Endodermal cell (in vitro differentiated cells): ENCODE data around the gene DOCK9. TPM values are rescaled to one million over a fixed set of nuclear protein-coding genes. Genes with fewer than 3 reads are reported as not detected.

Experiments
- DNase-seq: peaks from one replicate; pipeline ENCODE4 v3.0.0-alpha.2; 2017
- H3K27ac ChIP-seq: 2 replicates; pipeline ENCODE4 v1.5.1; 2013; ENCODE audit warnings: mild to moderate bottlenecking, low read depth, low read length, moderate library complexity
- H3K27me3 ChIP-seq: 2 replicates; pipeline ENCODE4 v1.6.1; 2013; ENCODE audit warnings: mild to moderate bottlenecking, low read length, moderate library complexity; ENCODE audit not compliant: insufficient read depth, control insufficient read depth, poor library complexity, severe bottlenecking
- H3K36me3 ChIP-seq: 2 replicates; pipeline ENCODE4 v1.7.0; 2013; ENCODE audit warnings: mild to moderate bottlenecking, low read length, moderate library complexity; ENCODE audit not compliant: control insufficient read depth, insufficient read depth
- H3K4me1 ChIP-seq: one replicate; pipeline ENCODE4 v1.7.0; 2013; ENCODE audit warnings: low read length; ENCODE audit not compliant: control insufficient read depth, insufficient read depth
- H3K4me3 ChIP-seq: 2 replicates; pipeline ENCODE4 v1.5.1; 2013; ENCODE audit warnings: mild to moderate bottlenecking, low read length, moderate library complexity
- H3K9ac ChIP-seq: 2 replicates; pipeline ENCODE4 v1.6.1; 2013; ENCODE audit warnings: mild to moderate bottlenecking, low read length, moderate library complexity; ENCODE audit not compliant: poor library complexity, severe bottlenecking; ENCODE audit errors: extremely low read depth
- H3K9me3 ChIP-seq: 2 replicates; pipeline ENCODE4 v1.6.1; 2013; ENCODE audit warnings: mild to moderate bottlenecking, low read length, moderate library complexity; ENCODE audit not compliant: control insufficient read depth
- H3K27ac Mint-ChIP-seq: 2 replicates; pipeline ENCODE4 v1.8.0; 2020; ENCODE audit warnings: mixed read lengths
- H3K27me3 Mint-ChIP-seq: 2 replicates; pipeline ENCODE4 v1.8.0; 2021; ENCODE audit warnings: mild to moderate bottlenecking, mixed read lengths; ENCODE audit not compliant: insufficient read depth
- H3K36me3 Mint-ChIP-seq: 2 replicates; pipeline ENCODE4 v1.8.0; 2020; ENCODE audit warnings: low read depth, mixed read lengths
- H3K4me1 Mint-ChIP-seq: 2 replicates; pipeline ENCODE4 v1.8.0; 2020; ENCODE audit warnings: mixed read lengths
- H3K4me3 Mint-ChIP-seq: 2 replicates; pipeline ENCODE4 v1.8.0; 2020; ENCODE audit warnings: mild to moderate bottlenecking, moderate library complexity, mixed read lengths
- H3K9me3 Mint-ChIP-seq: 2 replicates; pipeline ENCODE4 v1.8.0; 2020; ENCODE audit warnings: mild to moderate bottlenecking, mixed read lengths
- WGBS, 2 experiments: methylation state at CpG; one replicate each; pipeline versions ENCODE4 v1.1.5 to v1.1.7; 2013; ENCODE audit warnings: missing lambda C conversion rate in 2 of 2, mixed read lengths in 1 of 2; ENCODE audit not compliant: insufficient coverage in 1 of 2, insufficient read length in 1 of 2; 5-methylcytosine and 5-hydroxymethylcytosine counted together
- total RNA-seq, 2 donors: library from RNA; stranded (reverse); fragmentation: NEBNext Ultra II Directional in 1 of 2; extraction: Animal tissue kit (Norgen Biotek cat#: 25700) in 1 of 2; gene quantifications; 2 replicates in 1 of 2; 3 replicates in 1 of 2; pipeline ENCODE4 v1.2.1, GENCODE V29; 2021
- TF ChIP-seq, protein P1 (sequence below): fragments of 200-600 bp; sonication (generic); conservative IDR thresholded peaks from 2 replicates; pipeline ENCODE4 v1.5.0; 2021; ENCODE audit warnings: antibody characterized with exemption, mild to moderate bottlenecking

Gene DOCK9
- total RNA-seq, 2 donors from 2014 or later = 15.6 to 22.5 TPM

DNA sequence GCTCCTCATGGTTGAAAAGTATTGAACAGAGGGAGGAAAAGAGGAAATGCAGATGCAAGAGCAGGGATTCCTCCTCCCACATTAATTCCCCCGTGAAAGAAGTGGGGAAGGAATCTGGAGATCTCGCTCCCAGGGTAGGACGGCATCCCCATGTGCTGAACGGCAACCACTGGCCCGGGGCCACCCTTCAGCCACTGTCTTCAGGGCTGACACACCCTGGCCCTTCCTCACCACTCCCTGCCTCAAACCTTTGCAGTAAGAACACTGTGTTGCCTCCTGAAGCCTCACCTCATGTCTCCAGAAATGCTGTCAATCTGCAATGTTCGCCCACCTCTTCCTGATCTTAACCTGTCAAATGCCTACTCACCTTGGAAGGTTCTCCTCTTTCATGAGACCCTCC, 10.9 kb upstream of the DOCK9 start:
- WGBS, 2 experiments = 87 to 90% methylated on average over 2 to 6 of the region's 6 CpGs
- Histone ChIP-seq H3K27ac (no peak overlapping the region), H3K4me1 (peaks cover 3% of the 10 kb centered on the region), H3K27me3 (no peaks in the 10 kb centered on the region), H3K9ac (no peak overlapping the region), H3K4me3 (no peak overlapping the region), H3K36me3 (no peaks in the 10 kb centered on the region), H3K9me3 (no peaks in the 10 kb centered on the region)
- no peak overlapping the region for H3K4me3 Mint-ChIP-seq
- no peaks in the 10 kb centered on the region for H3K27me3 Mint-ChIP-seq
- H3K9me3 Mint-ChIP-seq = no peaks in the 10 kb centered on the region
- no peak overlapping the region for H3K27ac Mint-ChIP-seq
- TF ChIP-seq, protein P1, sequence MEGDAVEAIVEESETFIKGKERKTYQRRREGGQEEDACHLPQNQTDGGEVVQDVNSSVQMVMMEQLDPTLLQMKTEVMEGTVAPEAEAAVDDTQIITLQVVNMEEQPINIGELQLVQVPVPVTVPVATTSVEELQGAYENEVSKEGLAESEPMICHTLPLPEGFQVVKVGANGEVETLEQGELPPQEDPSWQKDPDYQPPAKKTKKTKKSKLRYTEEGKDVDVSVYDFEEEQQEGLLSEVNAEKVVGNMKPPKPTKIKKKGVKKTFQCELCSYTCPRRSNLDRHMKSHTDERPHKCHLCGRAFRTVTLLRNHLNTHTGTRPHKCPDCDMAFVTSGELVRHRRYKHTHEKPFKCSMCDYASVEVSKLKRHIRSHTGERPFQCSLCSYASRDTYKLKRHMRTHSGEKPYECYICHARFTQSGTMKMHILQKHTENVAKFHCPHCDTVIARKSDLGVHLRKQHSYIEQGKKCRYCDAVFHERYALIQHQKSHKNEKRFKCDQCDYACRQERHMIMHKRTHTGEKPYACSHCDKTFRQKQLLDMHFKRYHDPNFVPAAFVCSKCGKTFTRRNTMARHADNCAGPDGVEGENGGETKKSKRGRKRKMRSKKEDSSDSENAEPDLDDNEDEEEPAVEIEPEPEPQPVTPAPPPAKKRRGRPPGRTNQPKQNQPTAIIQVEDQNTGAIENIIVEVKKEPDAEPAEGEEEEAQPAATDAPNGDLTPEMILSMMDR = no peak
- DNase-seq = no peak
- peaks cover 27% of the 10 kb centered on the region for H3K4me1 Mint-ChIP-seq
- H3K36me3 Mint-ChIP-seq = no peaks in the 10 kb centered on the region

DNA sequence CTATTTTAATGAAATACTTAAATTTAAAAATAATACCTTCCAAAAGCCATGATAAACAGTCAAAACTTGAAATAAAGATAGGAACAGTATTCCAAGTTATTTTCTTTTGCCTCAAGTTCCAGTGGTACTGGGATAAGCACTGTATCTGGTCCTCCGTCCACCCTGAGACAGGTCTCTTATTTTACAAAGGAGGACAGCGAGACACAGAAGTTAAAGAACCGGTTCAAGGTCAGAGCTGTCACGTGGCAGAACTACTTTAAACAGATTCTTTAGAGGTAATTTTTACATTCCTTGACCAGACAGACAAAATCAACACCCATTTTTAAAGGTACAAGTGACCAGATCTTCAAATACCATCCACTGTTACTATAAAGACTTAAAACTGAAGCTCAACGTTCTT, 10.4 kb upstream of the DOCK9 start:
- no peak overlapping the region for H3K9ac ChIP-seq
- Mint-ChIP-seq H3K9me3 (no peaks in the 10 kb centered on the region), H3K27ac (no peak overlapping the region), H3K4me3 (no peak overlapping the region), H3K27me3 (no peaks in the 10 kb centered on the region), H3K4me1 (peaks cover 25% of the 10 kb centered on the region), H3K36me3 (no peaks in the 10 kb centered on the region)
- WGBS, 2 experiments = 91 to 93% methylated on average over 5 of the region's 5 CpGs
- no peak overlapping the region for H3K27ac ChIP-seq
- DNase-seq = no peak
- H3K27me3 ChIP-seq = no peaks in the 10 kb centered on the region
- no peaks in the 10 kb centered on the region for H3K36me3 ChIP-seq
- H3K9me3 ChIP-seq = no peaks in the 10 kb centered on the region
- H3K4me3 ChIP-seq = no peak overlapping the region
- TF ChIP-seq, protein P1 = no peak
- H3K4me1 ChIP-seq = peaks cover 3% of the 10 kb centered on the region

DNA sequence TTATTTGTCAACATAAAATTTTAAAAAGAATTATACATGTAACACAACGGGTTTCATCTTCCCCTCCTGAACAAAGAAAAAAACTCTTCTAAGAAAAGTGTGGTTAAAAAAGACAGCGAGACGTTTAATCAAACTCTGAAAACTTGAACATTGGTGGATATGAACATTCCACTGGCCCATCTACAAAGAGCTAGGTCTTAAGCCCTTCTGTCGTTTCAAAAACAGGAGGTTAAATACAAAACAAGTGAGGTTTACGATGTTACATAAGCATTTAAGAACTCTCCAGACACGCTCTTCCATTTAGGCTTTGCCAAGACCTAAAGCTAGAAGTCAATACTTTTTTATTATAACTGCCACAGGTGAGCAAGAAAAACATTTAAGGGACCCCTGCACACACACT, 9.4 kb upstream of the DOCK9 start:
- TF ChIP-seq, protein P1 = no peak
- H3K27ac Mint-ChIP-seq = no peak overlapping the region

More for the DNA sequence above, 9.4 kb upstream of the DOCK9 start:
- 78 to 85% methylated on average over 4 to 6 of the region's 6 CpGs for WGBS, 2 experiments
- Histone ChIP-seq H3K36me3 (no peaks in the 10 kb centered on the region), H3K9ac (no peak overlapping the region), H3K4me3 (no peak overlapping the region), H3K27ac (no peak overlapping the region), H3K27me3 (no peaks in the 10 kb centered on the region), H3K9me3 (no peaks in the 10 kb centered on the region), H3K4me1 (peaks cover 3% of the 10 kb centered on the region)
- H3K4me1 Mint-ChIP-seq = peaks cover 26% of the 10 kb centered on the region
- no peaks in the 10 kb centered on the region for H3K9me3 Mint-ChIP-seq
- H3K4me3 Mint-ChIP-seq = no peak overlapping the region
- DNase-seq = no peak
- H3K36me3 Mint-ChIP-seq = no peaks in the 10 kb centered on the region
- H3K27me3 Mint-ChIP-seq = no peaks in the 10 kb centered on the region
